HG03520 (cell line): ENCODE measurements around the gene ROR2.

Source experiments
- ATAC-seq: cut with Tn5 transposase; IDR thresholded peaks from one replicate; pipeline ENCODE4 v1.9.1; 2021; ENCODE audit warnings: mild to moderate bottlenecking, moderate library complexity; ENCODE audit not compliant: unreplicated experiment

The ROR2 gene

GRCh38 chr9:91782708-91783214 lies 167.3 kb downstream of the ROR2 start:
- no peak for ATAC-seq

GRCh38 chr9:91781906-91782305 lies 168.1 kb downstream of the ROR2 start:
- no peak for ATAC-seq

GRCh38 chr9:91781116-91781515 lies 168.9 kb downstream of the ROR2 start:
- ATAC-seq, result no peak

GRCh38 chr9:91778031-91778430 lies 172.0 kb downstream of the ROR2 start:
- no peak for ATAC-seq

- no peak for ATAC-seq
Measured at GRCh38 chr9:91777292-91777830, 172.7 kb downstream of the ROR2 start.

- no peak for ATAC-seq
Measured at GRCh38 chr9:91776409-91777291, 173.4 kb downstream of the ROR2 start.

- no peak for ATAC-seq
Measured at GRCh38 chr9:91775708-91776028, 174.4 kb downstream of the ROR2 start.

- ATAC-seq, result no peak
Measured at GRCh38 chr9:91775011-91775707, 174.9 kb downstream of the ROR2 start.

- ATAC-seq, result no peak
Measured at GRCh38 chr9:91773156-91773555, 176.9 kb downstream of the ROR2 start.

GRCh38 chr9:91771864-91772263 lies 178.2 kb downstream of the ROR2 start:
- no peak for ATAC-seq

GRCh38 chr9:91771027-91771426 lies 179.0 kb downstream of the ROR2 start:
- no peak for ATAC-seq

GRCh38 chr9:91770229-91770628 lies 179.8 kb downstream of the ROR2 start:
- no peak for ATAC-seq

GRCh38 chr9:91768977-91769916 lies 180.8 kb downstream of the ROR2 start:
- no peak for ATAC-seq

- ATAC-seq, result no peak
Measured at GRCh38 chr9:91768507-91768906, 181.5 kb downstream of the ROR2 start.

- ATAC-seq, result no peak
Measured at GRCh38 chr9:91766315-91767069, 183.5 kb downstream of the ROR2 start.

GRCh38 chr9:91765296-91765695 lies 184.7 kb downstream of the ROR2 start:
- ATAC-seq, result no peak

GRCh38 chr9:91764661-91765060 lies 185.4 kb downstream of the ROR2 start:
- no peak for ATAC-seq

GRCh38 chr9:91761362-91761761 lies 188.7 kb downstream of the ROR2 start:
- no peak for ATAC-seq

- ATAC-seq, result no peak
Measured at GRCh38 chr9:91760906-91761305, 189.1 kb downstream of the ROR2 start.

- no peak for ATAC-seq
Measured at GRCh38 chr9:91758491-91758981, 191.5 kb downstream of the ROR2 start.
